ENCODE results near the gene PTPRN2. TPM values are rescaled to one million over a fixed set of nuclear protein-coding genes. Genes with fewer than 3 reads are reported as not detected.

The PTPRN2 gene
- total RNA-seq, 1 experiment from 2014 or later: 3.8 TPM

DNA sequence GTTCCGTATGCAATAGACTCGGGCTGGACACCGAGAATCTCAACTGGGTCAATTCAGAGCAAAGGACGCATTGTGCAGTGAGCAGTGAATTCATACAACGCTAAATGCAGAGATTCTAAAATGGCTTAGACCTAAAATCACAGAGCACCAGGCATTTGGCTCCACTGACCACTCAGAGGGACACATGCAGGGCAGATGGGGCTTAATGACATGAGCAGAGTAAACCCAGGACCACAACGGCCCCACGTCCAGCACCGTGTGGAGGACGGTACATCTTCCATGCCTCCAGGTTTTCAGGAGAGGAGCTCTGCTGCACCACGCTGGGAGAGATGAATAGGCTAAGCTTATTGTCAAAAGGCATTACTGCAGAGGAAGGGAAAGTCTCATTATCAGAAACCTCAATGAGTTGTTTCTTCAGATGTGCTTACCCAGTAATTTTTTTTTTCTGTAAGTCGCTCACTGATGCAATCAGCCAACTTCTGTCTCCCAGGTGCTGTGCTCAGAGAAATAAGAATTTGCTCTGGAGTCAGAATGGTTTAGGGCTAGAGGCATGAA is 555.0 kb downstream of the PTPRN2 start:
- Histone ChIP-seq H3K27ac (no peak overlapping the region), H3K36me3 (no peaks in the 10 kb centered on the region), H3K4me1 (no peaks in the 10 kb centered on the region), H3K4me3 (no peak overlapping the region), H3K9me3 (replicated peaks) (no peaks in the 10 kb centered on the region), H3K27me3 (peaks cover 18% of the 10 kb centered on the region; the same call in 1 of the 2 replicates)
- no peak for DNase-seq

DNA sequence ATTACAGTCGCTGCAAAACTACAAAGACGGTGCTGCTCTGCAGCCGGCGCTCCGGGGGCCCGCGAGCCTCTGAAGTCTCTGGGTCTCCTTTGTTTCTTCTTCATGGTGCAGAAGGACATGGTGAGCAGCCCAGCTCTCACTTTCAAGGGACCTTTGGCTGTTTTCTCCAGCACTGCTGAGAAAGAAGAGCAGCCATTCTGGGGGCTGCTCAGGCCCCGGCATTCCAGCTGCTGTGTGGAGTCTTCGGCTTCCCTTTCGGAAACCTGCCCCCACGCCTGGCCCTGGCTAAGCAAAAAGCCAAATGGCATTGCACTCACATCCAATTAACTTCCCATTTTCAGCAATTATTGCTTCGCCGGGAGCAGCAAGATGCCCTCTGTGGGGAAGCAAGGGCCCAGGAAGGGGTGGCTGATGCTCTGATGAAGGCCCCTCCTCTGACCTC is 555.7 kb downstream of the PTPRN2 start:
- H3K27ac ChIP-seq: no peak overlapping the region
- H3K4me1 ChIP-seq: no peaks in the 10 kb centered on the region
- H3K9me3 ChIP-seq (replicated peaks): no peaks in the 10 kb centered on the region
- no peaks in the 10 kb centered on the region for H3K36me3 ChIP-seq
- no peak overlapping the region for H3K4me3 ChIP-seq
- DNase-seq: no peak
- H3K27me3 ChIP-seq: peaks cover 19% of the 10 kb centered on the region; the same call in 1 of the 2 replicates

DNA sequence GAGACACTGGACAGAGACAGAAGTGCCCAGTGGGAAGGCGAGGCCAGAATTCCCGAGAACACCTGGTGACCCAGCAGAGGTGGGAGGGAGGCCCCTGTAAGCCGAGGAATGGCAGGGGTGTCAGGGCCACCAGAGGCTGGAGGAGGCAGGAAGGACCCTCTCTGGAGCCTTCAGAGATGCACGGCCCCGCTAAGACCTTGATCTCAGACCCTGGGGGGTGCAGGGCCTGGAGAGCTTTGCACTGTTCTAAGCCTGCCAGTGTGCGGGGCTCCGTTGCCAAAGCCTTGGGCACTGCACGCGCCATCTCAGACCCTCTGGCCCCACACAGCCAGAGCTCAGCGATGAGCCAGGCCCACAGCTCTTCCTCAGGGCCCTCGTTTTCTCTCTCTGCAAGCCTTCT is 557.1 kb downstream of the PTPRN2 start:
- H3K27ac ChIP-seq: no peak overlapping the region
- H3K36me3 ChIP-seq: no peaks in the 10 kb centered on the region
- H3K4me1 ChIP-seq: no peaks in the 10 kb centered on the region
- no peaks in the 10 kb centered on the region for H3K9me3 ChIP-seq (replicated peaks)
- H3K27me3 ChIP-seq: peaks cover 22% of the 10 kb centered on the region; the same call in 1 of the 2 replicates
- H3K4me3 ChIP-seq: no peak overlapping the region
- DNase-seq: no peak

DNA sequence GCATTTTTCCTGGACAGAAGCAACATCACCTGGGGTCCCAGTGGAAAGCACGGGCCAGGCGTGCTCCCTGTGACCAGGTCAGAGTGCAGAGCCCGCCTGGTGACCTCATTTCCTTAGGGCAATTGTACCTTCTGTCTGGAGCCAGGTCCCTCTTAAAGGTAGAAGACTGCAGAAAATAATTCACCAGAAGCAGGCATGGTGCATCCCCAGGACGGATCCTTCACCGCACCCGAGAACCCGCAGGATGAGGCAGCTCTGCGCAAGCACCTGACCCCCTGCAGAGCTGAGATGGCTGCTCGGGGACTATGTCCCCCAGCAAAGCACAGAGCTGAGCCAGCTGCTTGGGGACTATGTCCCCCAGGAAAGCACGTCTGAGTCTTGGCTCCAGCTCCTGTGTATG is 557.6 kb downstream of the PTPRN2 start:
- peaks cover 25% of the 10 kb centered on the region; the same call in 1 of the 2 replicates for H3K27me3 ChIP-seq

DNA sequence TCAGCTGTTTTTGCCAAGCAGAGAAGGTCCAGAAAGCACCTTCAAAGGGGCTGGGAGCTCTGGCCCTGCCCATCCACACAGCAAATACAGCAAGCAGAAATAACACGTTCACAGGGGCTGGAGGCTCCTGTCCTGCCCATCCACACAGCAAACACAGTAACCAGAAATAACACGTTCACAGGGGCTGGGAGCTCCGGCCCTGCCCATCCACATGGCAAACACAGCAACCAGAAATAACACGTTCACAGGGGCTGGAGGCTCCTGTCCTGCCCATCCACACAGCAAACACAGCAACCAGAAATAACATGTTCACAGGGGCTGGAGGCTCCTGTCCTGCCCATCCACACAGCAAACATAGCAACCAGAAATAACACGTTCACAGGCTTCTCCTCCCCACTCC is 558.1 kb downstream of the PTPRN2 start:
- no peak overlapping the region for H3K27ac ChIP-seq
- H3K4me1 ChIP-seq: no peaks in the 10 kb centered on the region
- H3K9me3 ChIP-seq (replicated peaks): no peaks in the 10 kb centered on the region
- no peak overlapping the region for H3K4me3 ChIP-seq
- no peaks in the 10 kb centered on the region for H3K36me3 ChIP-seq
- peaks cover 29% of the 10 kb centered on the region; the same call in 1 of the 2 replicates for H3K27me3 ChIP-seq
- no peak for DNase-seq

More for the DNA sequence above, 557.6 kb downstream of the PTPRN2 start:
- H3K36me3 ChIP-seq: no peaks in the 10 kb centered on the region
- no peak overlapping the region for H3K4me3 ChIP-seq
- no peak for DNase-seq
- H3K27ac ChIP-seq: no peak overlapping the region
- no peaks in the 10 kb centered on the region for H3K9me3 ChIP-seq (replicated peaks)
- no peaks in the 10 kb centered on the region for H3K4me1 ChIP-seq

DNA sequence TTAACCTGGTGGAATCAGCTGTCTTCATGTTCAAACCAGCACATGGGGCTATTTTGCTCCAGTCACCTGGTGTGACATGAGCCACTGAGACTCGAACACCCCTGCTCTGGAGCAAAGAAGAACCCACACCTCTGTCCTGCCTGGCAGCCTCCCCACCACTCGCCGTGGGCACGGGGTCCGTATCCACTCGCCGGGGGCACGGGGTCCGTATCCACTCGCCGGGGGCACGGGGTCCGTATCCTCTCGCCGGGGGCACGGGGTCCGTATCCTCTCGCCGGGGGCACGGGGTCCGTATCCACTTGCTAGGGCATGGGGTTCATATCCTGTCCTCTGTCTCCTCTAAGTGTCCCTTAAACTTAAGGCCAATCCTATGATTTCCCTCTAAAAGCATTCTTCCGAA is 558.7 kb downstream of the PTPRN2 start:
- Histone ChIP-seq H3K36me3 (no peaks in the 10 kb centered on the region), H3K27ac (no peak overlapping the region), H3K4me1 (no peaks in the 10 kb centered on the region), H3K27me3 (peaks cover 35% of the 10 kb centered on the region; the same call in 1 of the 2 replicates), H3K9me3 (replicated peaks) (no peaks in the 10 kb centered on the region), H3K4me3 (no peak overlapping the region)
- no peak for DNase-seq

DNA sequence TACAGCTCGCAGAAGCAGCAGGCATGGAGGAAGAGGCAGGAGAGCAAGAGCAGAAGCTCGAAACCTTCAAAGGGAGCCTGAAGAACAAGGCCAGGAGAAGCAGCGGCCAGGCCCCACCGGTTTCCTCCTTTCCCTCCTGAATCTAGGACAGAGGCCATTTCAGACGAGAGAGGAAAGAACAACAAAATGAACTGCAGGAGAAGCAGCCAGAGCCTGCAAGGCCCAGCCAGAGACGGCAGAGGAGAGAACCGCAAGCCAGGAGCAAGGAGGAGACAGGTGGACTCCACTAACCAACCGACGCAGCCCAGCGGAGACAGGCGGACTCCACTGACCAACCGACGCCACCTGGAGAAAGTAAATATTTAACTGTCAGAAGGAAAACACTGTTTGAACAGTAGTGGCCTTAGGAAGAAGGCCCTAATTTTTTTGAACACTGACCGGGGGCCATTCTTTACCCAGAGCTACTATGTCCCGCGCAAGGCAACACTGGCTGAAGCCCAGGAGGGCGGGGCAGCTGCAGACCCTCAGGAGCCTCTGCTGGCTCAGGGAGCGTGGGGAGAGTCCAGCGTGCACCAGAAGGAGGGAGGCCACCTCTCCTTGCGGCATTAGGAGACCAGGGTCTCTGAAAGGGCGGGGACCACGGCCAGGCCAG is 559.2 kb downstream of the PTPRN2 start:
- Histone ChIP-seq H3K36me3 (no peaks in the 10 kb centered on the region), H3K9me3 (replicated peaks) (no peaks in the 10 kb centered on the region), H3K27me3 (peaks cover 38% of the 10 kb centered on the region; the same call in 1 of the 2 replicates), H3K4me1 (no peaks in the 10 kb centered on the region), H3K27ac (no peak overlapping the region), H3K4me3 (no peak overlapping the region)
- DNase-seq: no peak

DNA sequence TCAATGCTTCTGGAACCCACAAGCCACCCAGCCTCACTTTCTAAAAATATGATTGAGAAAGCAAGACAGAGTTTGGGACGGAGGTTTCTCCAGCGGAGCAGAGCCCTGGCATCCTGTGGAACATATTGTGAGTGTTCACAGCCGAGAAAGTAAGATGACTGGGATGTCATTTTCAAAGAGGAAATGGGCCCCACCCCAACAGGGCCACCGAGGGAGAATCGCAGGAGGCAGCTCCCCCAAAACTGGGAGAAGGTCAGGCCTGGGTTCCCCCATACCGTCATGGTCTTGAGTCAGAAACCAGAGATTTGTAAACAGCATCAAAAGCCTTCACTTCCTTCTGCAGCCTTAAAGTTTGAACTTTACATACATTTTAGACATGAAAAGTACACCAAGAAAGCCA is 560.0 kb downstream of the PTPRN2 start:
- H3K4me1 ChIP-seq: no peaks in the 10 kb centered on the region
- no peaks in the 10 kb centered on the region for H3K36me3 ChIP-seq
- H3K9me3 ChIP-seq (replicated peaks): no peaks in the 10 kb centered on the region
- H3K4me3 ChIP-seq: no peak overlapping the region
- peaks cover 43% of the 10 kb centered on the region; the same call in 1 of the 2 replicates for H3K27me3 ChIP-seq
- H3K27ac ChIP-seq: no peak overlapping the region
- DNase-seq: no peak

DNA sequence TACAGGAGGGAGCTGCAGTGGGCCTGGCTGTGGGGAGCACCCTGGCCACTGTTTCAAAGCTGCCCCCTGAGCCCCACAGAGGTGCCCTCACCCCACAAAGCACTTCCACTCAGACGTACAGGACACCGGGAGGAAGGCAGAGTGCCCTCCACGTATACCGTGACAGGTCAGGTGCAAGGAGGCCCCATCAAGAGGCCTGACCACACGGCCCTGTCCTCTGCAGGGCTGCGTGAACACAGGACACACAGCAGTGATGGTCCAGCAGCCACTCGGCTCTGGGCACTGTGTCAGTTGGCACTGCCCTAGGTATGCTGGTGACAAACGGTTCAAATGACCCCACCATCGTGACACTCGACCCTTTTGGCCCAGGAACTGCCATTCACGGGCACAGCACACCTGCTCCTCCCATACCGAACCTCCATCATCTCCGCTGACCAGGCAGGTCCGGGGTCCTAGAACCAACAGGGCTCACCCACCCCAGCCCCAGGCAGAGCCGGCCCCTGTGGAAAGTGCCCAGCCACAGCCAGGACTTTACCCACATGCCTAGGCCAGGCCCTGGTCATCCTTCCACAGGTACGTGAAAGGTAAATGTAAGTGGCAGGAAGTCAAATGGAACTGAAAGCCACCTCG is 560.9 kb downstream of the PTPRN2 start:
- H3K4me1 ChIP-seq: no peaks in the 10 kb centered on the region
- no peak for DNase-seq
- H3K9me3 ChIP-seq (replicated peaks): no peaks in the 10 kb centered on the region
- H3K27ac ChIP-seq: no peak overlapping the region
- no peak overlapping the region for H3K4me3 ChIP-seq
- H3K27me3 ChIP-seq: peaks cover 40% of the 10 kb centered on the region; the same call in 1 of the 2 replicates
- H3K36me3 ChIP-seq: no peaks in the 10 kb centered on the region

DNA sequence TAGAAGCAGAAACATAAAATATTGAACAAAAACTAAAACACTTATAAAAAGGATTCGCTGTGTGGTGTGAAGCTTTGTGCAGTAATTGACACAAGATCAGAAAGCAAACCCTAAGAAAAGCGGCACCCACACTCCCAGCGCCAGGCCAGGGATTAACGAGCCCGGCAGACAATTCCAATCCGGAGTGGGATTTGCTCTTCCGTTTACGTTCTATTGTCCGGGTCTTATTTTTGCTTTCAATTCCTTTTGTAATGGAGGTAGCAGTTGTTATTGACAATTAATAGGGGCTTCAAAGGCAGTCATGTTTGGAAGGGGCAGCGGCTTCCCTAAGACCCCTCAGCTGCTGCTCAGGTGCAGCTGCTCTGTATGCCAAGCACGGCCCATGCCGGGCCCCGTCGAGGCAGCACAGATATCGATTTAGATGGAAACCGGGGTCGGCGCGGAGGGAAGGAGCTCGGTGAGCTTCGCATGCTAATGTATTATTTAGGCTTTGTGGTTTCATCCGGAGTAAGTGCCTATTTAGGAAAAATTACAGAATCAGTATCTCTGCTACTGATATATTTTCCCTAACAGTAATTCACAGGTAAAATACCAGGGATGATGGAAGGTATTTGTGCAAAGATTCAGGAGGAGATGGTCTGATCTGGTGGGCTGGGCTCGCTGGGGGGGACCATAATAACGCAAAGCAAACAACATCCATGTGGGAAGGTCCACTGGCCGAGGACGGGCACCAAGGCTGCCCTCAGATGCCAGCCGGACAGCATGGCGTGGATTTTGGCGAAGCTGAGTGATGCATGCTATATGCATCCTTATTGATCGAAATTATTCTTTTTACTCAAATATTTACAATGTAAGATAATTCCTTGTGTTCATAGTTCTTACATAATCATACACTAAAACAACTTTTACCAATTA is 561.7 kb downstream of the PTPRN2 start:
- Histone ChIP-seq H3K4me3 (no peak overlapping the region), H3K9me3 (replicated peaks) (no peaks in the 10 kb centered on the region), H3K27me3 (peaks cover 40% of the 10 kb centered on the region; the same call in 1 of the 2 replicates), H3K27ac (no peak overlapping the region), H3K4me1 (no peaks in the 10 kb centered on the region), H3K36me3 (no peaks in the 10 kb centered on the region)
- DNase-seq: no peak

DNA sequence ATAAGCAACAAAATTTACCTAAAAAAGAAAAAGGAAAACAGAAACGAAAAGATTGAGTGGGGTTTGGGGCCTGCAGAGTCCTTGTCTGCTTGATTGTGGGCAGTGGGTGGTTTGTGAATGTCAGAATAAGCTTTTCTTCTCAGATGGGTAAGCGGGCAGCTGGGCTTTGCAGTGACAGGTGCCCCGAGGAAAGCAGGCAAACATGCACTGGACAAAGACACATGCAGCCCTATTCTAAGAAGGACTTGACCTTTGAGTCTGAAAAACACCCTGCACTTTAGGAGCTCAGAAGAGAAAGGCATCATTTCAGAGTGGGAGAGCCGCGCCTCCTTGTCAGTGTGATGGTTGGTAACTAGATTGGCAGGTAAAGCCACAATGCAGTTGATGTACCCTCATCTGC is 562.7 kb downstream of the PTPRN2 start:
- Histone ChIP-seq H3K4me1 (no peaks in the 10 kb centered on the region), H3K27ac (no peak overlapping the region), H3K9me3 (replicated peaks) (no peaks in the 10 kb centered on the region), H3K27me3 (peaks cover 31% of the 10 kb centered on the region; the same call in 1 of the 2 replicates), H3K4me3 (no peak overlapping the region), H3K36me3 (no peaks in the 10 kb centered on the region)
- DNase-seq: no peak

DNA sequence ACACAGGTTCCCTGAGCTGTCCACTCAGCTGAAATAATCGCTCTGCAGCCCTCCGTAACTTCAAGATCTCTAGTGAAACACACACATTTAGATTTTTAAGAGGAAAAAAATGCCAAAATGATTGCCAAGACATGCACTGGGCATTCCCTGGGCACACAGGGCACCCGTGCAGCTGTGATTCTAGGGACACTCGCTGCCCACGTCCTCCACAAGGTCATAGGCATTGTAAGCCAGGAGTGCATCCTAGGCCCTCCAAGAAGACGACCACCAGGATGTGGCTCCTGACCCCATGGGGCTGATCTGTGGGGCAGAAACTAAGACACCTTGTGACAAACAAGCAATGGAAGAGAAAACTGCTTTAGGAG is 563.3 kb downstream of the PTPRN2 start:
- no peak overlapping the region for H3K27ac ChIP-seq
- no peaks in the 10 kb centered on the region for H3K36me3 ChIP-seq
- peaks cover 31% of the 10 kb centered on the region; the same call in 1 of the 2 replicates for H3K27me3 ChIP-seq
- no peaks in the 10 kb centered on the region for H3K9me3 ChIP-seq (replicated peaks)
- no peak overlapping the region for H3K4me3 ChIP-seq
- H3K4me1 ChIP-seq: no peaks in the 10 kb centered on the region
- no peak for DNase-seq

DNA sequence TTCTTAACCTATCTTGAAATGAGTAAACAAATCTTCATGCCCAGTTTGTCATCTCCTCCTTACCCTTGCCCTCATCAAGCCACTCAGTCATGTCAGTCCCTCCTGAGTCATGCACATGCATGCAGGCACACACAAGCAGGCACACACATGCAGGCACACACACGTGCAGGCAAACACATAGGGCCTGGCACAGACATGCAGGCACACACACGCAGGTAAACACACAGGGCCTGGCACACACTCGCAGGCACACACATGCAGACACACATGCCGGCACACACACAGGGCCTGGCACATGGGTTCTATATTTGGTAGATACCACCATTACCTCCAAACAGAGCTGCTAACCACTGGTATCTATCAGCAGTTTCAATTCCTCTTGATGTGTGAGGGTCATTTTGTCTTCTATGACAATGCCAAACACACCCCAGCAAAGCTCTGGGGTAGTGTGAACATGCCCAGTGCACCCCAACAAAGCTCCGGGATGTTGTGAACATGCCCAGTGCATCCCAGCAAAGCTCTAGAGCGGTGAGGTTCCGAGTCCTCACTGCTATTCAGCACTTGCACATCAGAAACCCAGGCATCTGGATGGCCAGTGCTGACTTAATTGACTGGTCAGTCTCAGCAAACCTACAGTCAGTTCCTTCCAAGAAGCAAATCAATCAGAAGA is 563.8 kb downstream of the PTPRN2 start:
- no peak for DNase-seq
- H3K9me3 ChIP-seq (replicated peaks): no peaks in the 10 kb centered on the region
- H3K4me1 ChIP-seq: no peaks in the 10 kb centered on the region
- no peaks in the 10 kb centered on the region for H3K36me3 ChIP-seq
- H3K27me3 ChIP-seq: peaks cover 31% of the 10 kb centered on the region; the same call in 1 of the 2 replicates
- no peak overlapping the region for H3K4me3 ChIP-seq
- H3K27ac ChIP-seq: no peak overlapping the region

DNA sequence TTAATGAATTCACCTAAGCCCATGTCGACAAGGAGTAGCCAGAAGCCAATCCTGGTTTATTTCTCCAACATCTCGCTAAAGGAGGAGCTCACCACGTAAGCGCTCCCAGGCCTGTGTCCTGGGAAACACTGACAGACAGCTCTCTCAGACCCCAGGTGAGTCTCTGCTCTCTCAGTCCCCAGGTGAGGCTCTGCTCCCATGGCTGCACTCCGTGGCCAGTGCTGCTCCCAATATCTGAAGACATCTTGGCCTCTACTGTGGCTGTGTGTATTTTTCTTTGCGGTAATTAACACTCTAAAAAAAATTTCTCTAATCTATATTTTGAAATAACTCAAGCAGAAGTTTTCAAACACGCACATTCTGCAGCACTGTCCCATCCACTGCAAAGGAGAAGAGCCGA is 564.5 kb downstream of the PTPRN2 start:
- no peak overlapping the region for H3K27ac ChIP-seq
- DNase-seq: no peak
- H3K9me3 ChIP-seq (replicated peaks): no peaks in the 10 kb centered on the region
- H3K36me3 ChIP-seq: no peaks in the 10 kb centered on the region
- H3K27me3 ChIP-seq: peaks cover 30% of the 10 kb centered on the region; the same call in 1 of the 2 replicates
- no peak overlapping the region for H3K4me3 ChIP-seq
- no peaks in the 10 kb centered on the region for H3K4me1 ChIP-seq
